ENCODE data around the gene NCBP3. TPM values are rescaled to one million over a fixed set of nuclear protein-coding genes. Genes with fewer than 3 reads are reported as not detected.

Gene NCBP3
- total and polyA plus RNA-seq, 2 of the 8 experiments (the other 6 are each of a cell fraction or from before 2014, with no cell fraction given): 19.6 to 46.1 TPM

GRCh38 chr17:3762922-3763776 is 82.9 kb downstream of the NCBP3 start:
- Histone ChIP-seq H3K9me3 (ENCODE audit: insufficient read depth in 2 of 2, low read depth in 1 of 2, low read length in 1 of 2) (peaks cover 0 to 3% of the 10 kb centered on the region in 2 experiments; a peak in 1 of 4 replicates), H3K4me3 (ENCODE audit: extremely low read depth in 1 of 4, insufficient read depth in 2 of 4, low read depth in 3 of 4, low read length in 4 of 4) (no peak overlapping the region), H4K91ac (replicated peaks; ENCODE audit: insufficient read length, low read length) (no peak overlapping the region), H4K8ac (ENCODE audit: extremely low read depth, insufficient read depth, low read length) (0 out of 2 replicates have a peak overlapping the region, but pooled peaks have one; percentile 20), H3K79me2 (ENCODE audit: control insufficient read depth in 1 of 2, insufficient read depth in 2 of 2, low read length in 2 of 2) (no peaks in the 10 kb centered on the region), H3K79me1 (ENCODE audit: low read depth, low read length) (no peaks in the 10 kb centered on the region), H2AFZ (ENCODE audit: low read length) (no peak overlapping the region), H3K36me3 (ENCODE audit: control insufficient read depth in 2 of 4, insufficient read depth in 4 of 4, low read length in 3 of 4) (no peaks in the 10 kb centered on the region), H3K4me2 (ENCODE audit: insufficient read depth in 1 of 2, low read depth in 2 of 2, low read length in 2 of 2) (no peak overlapping the region), H2BK5ac (ENCODE audit: low read depth, low read length) (no peak overlapping the region), H4K20me1 (replicated peaks in 1 of 2; ENCODE audit: control insufficient read depth in 1 of 2, insufficient read depth in 2 of 2, low read length in 2 of 2) (no peaks in the 10 kb centered on the region), H3K56ac (replicated peaks; ENCODE audit: insufficient read length, low read depth, low read length) (no peak overlapping the region), H2BK120ac (replicated peaks; ENCODE audit: low read depth, low read length) (no peak overlapping the region), H2BK15ac (ENCODE audit: low read length) (no peak overlapping the region), H3K9ac (replicated peaks in 1 of 4; ENCODE audit: extremely low read depth in 1 of 4, low read depth in 3 of 4, low read length in 3 of 4) (no peak overlapping the region), H3K18ac (ENCODE audit: extremely low read depth, low read length) (no peak overlapping the region), H3K27ac (ENCODE audit: low read depth, low read length) (no peak overlapping the region), H3K23me2 (ENCODE audit: low read depth, low read length) (no peaks in the 10 kb centered on the region), H2BK12ac (ENCODE audit: low read depth, low read length) (no peak overlapping the region), H4K5ac (ENCODE audit: insufficient read length, low read depth, low read length) (no peak overlapping the region), H3K23ac (ENCODE audit: insufficient read length) (no peak overlapping the region), H2AK5ac (ENCODE audit: low read depth, low read length) (no peak overlapping the region), H3K4ac (replicated peaks; ENCODE audit: insufficient read length, low read depth, low read length) (no peak overlapping the region), H3K27me3 (replicated peaks in 1 of 4; ENCODE audit: control insufficient read depth in 3 of 4, extremely low read depth in 1 of 4, insufficient read depth in 3 of 4, low read length in 3 of 4) (no peaks in the 10 kb centered on the region), H3K14ac (ENCODE audit: insufficient read length) (no peak overlapping the region), H2BK20ac (ENCODE audit: low read length) (no peak overlapping the region), H3K4me1 (replicated peaks in 1 of 4; ENCODE audit: control insufficient read depth in 3 of 4, insufficient read depth in 4 of 4, low read length in 3 of 4) (no peaks in the 10 kb centered on the region)
- FAIRE-seq: no peak
- WGBS, 2 experiments (ENCODE audit: extremely low coverage in 1 of 2, insufficient coverage in 1 of 2, insufficient read length in 1 of 2, insufficient replicate concordance in 2 of 2, low coverage in 1 of 2, low lambda C conversion rate in 2 of 2, missing lambda C conversion rate in 1 of 2): 86% methylated on average over 14 of the region's 14 CpGs; no CpG with 5 or more reads in 1 of the 2 experiments
- no peak for DNase-seq (ENCODE audit: low read depth in 1 of 2, low spot score in 2 of 2)
- ChIA-PET POLR2A (ENCODE audit: partially characterized antibody) (interaction anchor here (0.7 kb wide), 1 partner anchor 16 kb away, joined by 3 read pairs; no protein-coding TSS in a partner anchor), CTCF (ENCODE audit: partially characterized antibody) (interaction anchor here (0.5 to 3.5 kb wide), 4 partner anchors 10 to 42 kb away, joined by 4 to 12 read pairs (median 4); no protein-coding TSS in a partner anchor)
- TF ChIP-seq YY1 (IDR thresholded peaks at IDR 0.05; ENCODE audit: low read depth, low read length): no peak
- no peak for TF ChIP-seq MAFK (IDR thresholded peaks at IDR 0.05; ENCODE audit: low read depth, low read length)
- TF ChIP-seq HDAC6 (IDR thresholded peaks at IDR 0.05; ENCODE audit: low read depth, low read length): no peak
- TF ChIP-seq BACH1 (IDR thresholded peaks at IDR 0.05; ENCODE audit: low read length): no peak
- TF ChIP-seq SRF (IDR thresholded peaks at IDR 0.05; ENCODE audit: low read depth, low read length): no peak
- TF ChIP-seq GTF2F1 (IDR thresholded peaks at IDR 0.05; ENCODE audit: borderline replicate concordance, low read depth, low read length): no peak
- TF ChIP-seq RAD21 (IDR thresholded peaks at IDR 0.05 in 1 of 2, conservative IDR thresholded peaks at IDR 0.05 in 1 of 2; ENCODE audit: low read depth in 2 of 2, low read length in 2 of 2): no peak
- no peak for TF ChIP-seq TCF12 (IDR thresholded peaks at IDR 0.05; ENCODE audit: low read depth, low read length)
- TF ChIP-seq TBP (IDR thresholded peaks at IDR 0.05; ENCODE audit: low read depth, low read length): no peak
- no peak for TF ChIP-seq KDM5A (IDR thresholded peaks at IDR 0.05; ENCODE audit: low read length)
- TF ChIP-seq SP4 (IDR thresholded peaks at IDR 0.05; ENCODE audit: low read length): no peak
- no peak for TF ChIP-seq SIN3A (conservative IDR thresholded peaks at IDR 0.05 in 1 of 2, IDR thresholded peaks at IDR 0.05 in 1 of 2; ENCODE audit: low read depth in 1 of 2, low read length in 2 of 2)
- no peak for TF ChIP-seq GABPA (IDR thresholded peaks at IDR 0.05; ENCODE audit: borderline replicate concordance, insufficient read depth, low read length)
